Keratinocyte (primary cell): ENCODE measurements around the gene ENO4. TPM values are rescaled to one million over a fixed set of nuclear protein-coding genes. Genes with fewer than 3 reads are reported as not detected.
A peak's percentile ranks its signal among the peaks of the same experiment; 100 is the strongest.

Source experiments
- DNase-seq: peaks from one replicate; pipeline ENCODE4 v3.0.0-alpha.2; 2011; ENCODE audit warnings: low read depth, missing footprints, low spot score
- FAIRE-seq: peaks from 2 replicates; lab custom pipeline; 2011; peaks lifted over from hg19 to GRCh38; lab: Jason Lieb, UNC
- H2AFZ ChIP-seq: 2 replicates; pipeline ENCODE4 v1.6.0; 2012; ENCODE audit warnings: low read length, control low read depth, inconsistent platforms; ENCODE audit not compliant: control insufficient read depth
- H3K27ac ChIP-seq: 2 replicates; pipeline ENCODE4 v1.5.1; 2011; ENCODE audit warnings: low read length; ENCODE audit not compliant: control insufficient read depth, insufficient read depth
- H3K27me3 ChIP-seq: 3 replicates; pipeline ENCODE4 v1.6.0; 2011; ENCODE audit warnings: low read length; ENCODE audit not compliant: control insufficient read depth, insufficient read depth; ENCODE audit errors: extremely low read depth
- H3K36me3 ChIP-seq, 2 experiments: 2 replicates in 1 of 2; 3 replicates in 1 of 2; pipeline ENCODE4 v1.5.1; 2011; ENCODE audit warnings: low read length in 2 of 2, mild to moderate bottlenecking in 1 of 2; ENCODE audit not compliant: control insufficient read depth in 2 of 2, insufficient read depth in 2 of 2; ENCODE audit errors: extremely low read depth in 1 of 2
- H3K4me1 ChIP-seq: 3 replicates; pipeline ENCODE4 v1.5.1; 2011; ENCODE audit warnings: low read length; ENCODE audit not compliant: control insufficient read depth, insufficient read depth; ENCODE audit errors: extremely low read depth
- H3K4me2 ChIP-seq: 3 replicates; pipeline ENCODE4 v1.6.0; 2011; ENCODE audit warnings: low read depth, low read length; ENCODE audit not compliant: control insufficient read depth, insufficient read depth; ENCODE audit errors: extremely low read depth
- H3K4me3 ChIP-seq, 3 experiments: fragments of 200-600 bp in 1 of 3; sonication (generic) in 1 of 3; 2 replicates in 2 of 3; 3 replicates in 1 of 3; pipeline ENCODE4 v1.5.1; 2011 to 2016; ENCODE audit warnings: low read length in 3 of 3, mild to moderate bottlenecking in 3 of 3, control low read depth in 2 of 3, inconsistent platforms in 1 of 3, low read depth in 1 of 3, mixed read lengths in 1 of 3, mixed run types in 1 of 3, moderate library complexity in 1 of 3; ENCODE audit not compliant: control insufficient read depth in 2 of 3, insufficient read depth in 2 of 3; ENCODE audit errors: extremely low read depth in 1 of 3
- H3K79me2 ChIP-seq: 2 replicates; pipeline ENCODE4 v1.6.0; 2012; ENCODE audit warnings: low read length; ENCODE audit not compliant: control insufficient read depth, insufficient read depth
- H3K9ac ChIP-seq: 3 replicates; pipeline ENCODE4 v1.6.0; 2011; ENCODE audit warnings: low read length; ENCODE audit not compliant: control insufficient read depth, insufficient read depth; ENCODE audit errors: extremely low read depth
- H3K9me1 ChIP-seq: 3 replicates; pipeline ENCODE4 v1.6.0; 2011; ENCODE audit warnings: low read length; ENCODE audit not compliant: control insufficient read depth, insufficient read depth; ENCODE audit errors: extremely low read depth
- H3K9me3 ChIP-seq: 2 replicates; pipeline ENCODE4 v1.5.1; 2012; ENCODE audit warnings: low read depth, low read length; ENCODE audit not compliant: control insufficient read depth
- H4K20me1 ChIP-seq: 3 replicates; pipeline ENCODE4 v1.6.0; 2011; ENCODE audit warnings: low read length; ENCODE audit not compliant: control insufficient read depth, insufficient read depth; ENCODE audit errors: extremely low read depth
- EZH2 ChIP-seq: IDR thresholded peaks from one replicate; pipeline ENCODE4 v1.6.1; 2012; ENCODE audit warnings: inconsistent platforms, mild to moderate bottlenecking, low read length, moderate library complexity
- dilution Hi-C: fragments of 300-500 bp; cut with MboI; formaldehyde crosslinking; loops from one replicate; pipeline ENCODE4 v1.7.0; 2020; ENCODE audit warnings: low sequenced_read_pairs; ENCODE audit not compliant: extremely low pct_ligation_motif_present
- polyA minus RNA-seq, 3 experiments: library from RNA; depleted of rRNA, polyadenylated mRNA; stranded (reverse); fragments of >200 nt; gene quantifications; 1 replicate in 1 of 3; 2 replicates in 1 of 3; 3 replicates in 1 of 3; pipeline ENCODE4 v1.2.3, GENCODE V29; 2011
- polyA plus RNA-seq, 5 experiments: library from polyadenylated mRNA; depleted of rRNA in 3 of 5; stranded (reverse) in 3 of 5; stranded (forward) in 1 of 5; unstranded in 1 of 5; fragments of >200 nt; gene quantifications; 1 replicate in 1 of 5; 2 replicates in 3 of 5; 3 replicates in 1 of 5; pipeline versions ENCODE4 v1.2.1 to v1.2.3, GENCODE V29; 2011 to 2012; ENCODE audit warnings: missing spikeins in 2 of 5, low read depth in 1 of 5, low replicate concordance in 1 of 5
- TF ChIP-seq, protein P1 (sequence below), 3 experiments: IDR thresholded peaks in 1 of 3; conservative IDR thresholded peaks in 1 of 3; optimal IDR thresholded peaks in 1 of 3; 2 replicates in 2 of 3; 3 replicates in 1 of 3; pipeline versions ENCODE3 to v1.5.1; 2011; ENCODE audit warnings: low read length in 3 of 3, mild to moderate bottlenecking in 3 of 3, moderate library complexity in 2 of 3, control low read depth in 1 of 3, inconsistent platforms in 1 of 3; ENCODE audit not compliant: insufficient read depth in 2 of 3; ENCODE audit errors: extremely low read depth in 1 of 3

The ENO4 gene, protein sequence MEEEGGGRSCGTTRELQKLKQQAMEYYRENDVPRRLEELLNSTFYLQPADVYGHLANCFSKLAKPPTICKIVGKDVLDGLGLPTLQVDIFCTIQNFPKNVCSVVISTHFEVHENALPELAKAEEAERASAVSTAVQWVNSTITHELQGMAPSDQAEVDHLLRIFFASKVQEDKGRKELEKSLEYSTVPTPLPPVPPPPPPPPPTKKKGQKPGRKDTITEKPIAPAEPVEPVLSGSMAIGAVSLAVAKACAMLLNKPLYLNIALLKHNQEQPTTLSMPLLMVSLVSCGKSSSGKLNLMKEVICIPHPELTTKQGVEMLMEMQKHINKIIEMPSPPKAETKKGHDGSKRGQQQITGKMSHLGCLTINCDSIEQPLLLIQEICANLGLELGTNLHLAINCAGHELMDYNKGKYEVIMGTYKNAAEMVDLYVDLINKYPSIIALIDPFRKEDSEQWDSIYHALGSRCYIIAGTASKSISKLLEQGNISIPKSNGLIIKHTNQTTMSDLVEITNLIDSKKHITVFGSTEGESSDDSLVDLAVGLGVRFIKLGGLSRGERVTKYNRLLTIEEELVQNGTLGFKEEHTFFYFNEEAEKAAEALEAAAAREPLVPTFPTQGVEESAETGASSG
- polyA plus RNA-seq = 0.17 to 0.35 TPM (median 0.25 TPM) in 3 replicates
- not detected for polyA plus RNA-seq (2011; ENCODE audit: low read depth)
- polyA plus RNA-seq (2011; cell fraction: cytosol; rRNA removed) = 0.24 and 0.25 TPM in 2 replicates
- 0.43 and 0.72 TPM in 2 replicates for polyA plus RNA-seq (2011; cell fraction: nucleus; rRNA removed)
- polyA plus RNA-seq (2012; ENCODE audit: low replicate concordance) = 0.10 TPM in 1 of 2 replicates, not detected in the other
- not detected in 3 replicates for polyA minus RNA-seq
- polyA minus RNA-seq (2011; cell fraction: cytosol; rRNA and poly(A)+ RNA removed) = not detected
- not detected in 2 replicates for polyA minus RNA-seq (2011; cell fraction: nucleus; rRNA and poly(A)+ RNA removed)

DNA sequence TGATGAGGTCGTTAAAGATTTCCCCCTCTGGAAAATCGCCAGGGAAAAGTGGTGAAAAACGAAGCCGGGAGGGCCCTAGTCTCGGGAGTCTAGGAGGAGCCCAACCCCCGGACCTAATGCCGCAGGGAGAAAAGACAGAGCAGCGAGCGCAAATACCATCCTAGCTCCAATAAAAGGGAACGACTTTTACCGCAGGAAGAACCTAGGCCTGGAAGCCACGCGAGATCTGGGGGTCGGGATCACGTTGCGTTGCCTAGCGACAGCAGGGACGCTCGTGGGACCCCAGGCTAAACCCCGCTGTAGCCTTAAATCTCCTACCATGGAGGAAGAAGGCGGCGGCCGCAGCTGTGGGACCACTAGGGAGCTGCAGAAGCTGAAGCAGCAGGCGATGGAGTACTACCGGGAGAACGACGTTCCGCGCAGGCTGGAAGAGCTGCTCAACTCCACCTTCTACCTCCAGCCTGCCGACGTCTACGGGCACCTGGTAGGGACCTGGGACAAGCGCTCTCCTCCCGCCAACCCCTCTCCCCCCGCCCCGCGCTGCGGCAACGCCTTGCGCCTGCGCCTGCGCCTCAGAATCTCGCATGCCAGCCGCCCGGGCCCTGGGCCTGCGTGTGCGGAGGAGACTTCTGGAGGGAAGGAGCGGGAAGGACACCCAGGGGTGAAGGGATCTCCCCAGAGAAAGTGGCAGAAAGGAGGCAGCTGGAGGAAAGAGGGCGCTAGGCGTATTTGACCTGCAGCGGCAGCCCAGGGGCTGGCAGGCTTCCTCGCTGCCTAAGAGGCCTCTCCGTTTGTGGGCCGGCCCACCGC is at the start of gene ENO4:
Gene ENO4, plus strand, starts transcription at position 252 of the 810 bp plus-strand sequence. Its CDS starts 68 bp downstream, at position 320.
- no peaks in the 10 kb centered on the region for H3K9me3 ChIP-seq
- H3K4me3 ChIP-seq = peak within 1 kb of the TSS; percentile 69 to 81 (median 78)
- H3K79me2 ChIP-seq = no peaks in the 10 kb centered on the region
- peak within 1 kb of the TSS; percentile 98 for H2AFZ ChIP-seq
- H3K27me3 ChIP-seq = no peaks in the 10 kb centered on the region
- H3K36me3 ChIP-seq = no peaks in the 10 kb centered on the region
- peak within 1 kb of the TSS; percentile 69 for H3K9ac ChIP-seq
- TF ChIP-seq, protein P1, sequence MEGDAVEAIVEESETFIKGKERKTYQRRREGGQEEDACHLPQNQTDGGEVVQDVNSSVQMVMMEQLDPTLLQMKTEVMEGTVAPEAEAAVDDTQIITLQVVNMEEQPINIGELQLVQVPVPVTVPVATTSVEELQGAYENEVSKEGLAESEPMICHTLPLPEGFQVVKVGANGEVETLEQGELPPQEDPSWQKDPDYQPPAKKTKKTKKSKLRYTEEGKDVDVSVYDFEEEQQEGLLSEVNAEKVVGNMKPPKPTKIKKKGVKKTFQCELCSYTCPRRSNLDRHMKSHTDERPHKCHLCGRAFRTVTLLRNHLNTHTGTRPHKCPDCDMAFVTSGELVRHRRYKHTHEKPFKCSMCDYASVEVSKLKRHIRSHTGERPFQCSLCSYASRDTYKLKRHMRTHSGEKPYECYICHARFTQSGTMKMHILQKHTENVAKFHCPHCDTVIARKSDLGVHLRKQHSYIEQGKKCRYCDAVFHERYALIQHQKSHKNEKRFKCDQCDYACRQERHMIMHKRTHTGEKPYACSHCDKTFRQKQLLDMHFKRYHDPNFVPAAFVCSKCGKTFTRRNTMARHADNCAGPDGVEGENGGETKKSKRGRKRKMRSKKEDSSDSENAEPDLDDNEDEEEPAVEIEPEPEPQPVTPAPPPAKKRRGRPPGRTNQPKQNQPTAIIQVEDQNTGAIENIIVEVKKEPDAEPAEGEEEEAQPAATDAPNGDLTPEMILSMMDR (optimal IDR thresholded peaks at IDR 0.05 in 1 of 3, IDR thresholded peaks at IDR 0.05 in 1 of 3, conservative IDR thresholded peaks at IDR 0.05 in 1 of 3; ENCODE audit: extremely low read depth in 1 of 3, insufficient read depth in 2 of 3, low read length in 3 of 3) = no peak
- TF ChIP-seq EZH2 = no peak
- dilution Hi-C loops = no loop called here
- H3K27ac ChIP-seq = peak within 1 kb of the TSS; percentile 29
- FAIRE-seq = peak; percentile 87
- peaks cover 15% of the 10 kb centered on the region for H3K4me1 ChIP-seq
- no peaks in the 10 kb centered on the region for H3K9me1 ChIP-seq
- peak within 1 kb of the TSS; percentile 87 for H3K4me2 ChIP-seq
- no peaks in the 10 kb centered on the region for H4K20me1 ChIP-seq
- DNase-seq = peak; percentile 19

DNA sequence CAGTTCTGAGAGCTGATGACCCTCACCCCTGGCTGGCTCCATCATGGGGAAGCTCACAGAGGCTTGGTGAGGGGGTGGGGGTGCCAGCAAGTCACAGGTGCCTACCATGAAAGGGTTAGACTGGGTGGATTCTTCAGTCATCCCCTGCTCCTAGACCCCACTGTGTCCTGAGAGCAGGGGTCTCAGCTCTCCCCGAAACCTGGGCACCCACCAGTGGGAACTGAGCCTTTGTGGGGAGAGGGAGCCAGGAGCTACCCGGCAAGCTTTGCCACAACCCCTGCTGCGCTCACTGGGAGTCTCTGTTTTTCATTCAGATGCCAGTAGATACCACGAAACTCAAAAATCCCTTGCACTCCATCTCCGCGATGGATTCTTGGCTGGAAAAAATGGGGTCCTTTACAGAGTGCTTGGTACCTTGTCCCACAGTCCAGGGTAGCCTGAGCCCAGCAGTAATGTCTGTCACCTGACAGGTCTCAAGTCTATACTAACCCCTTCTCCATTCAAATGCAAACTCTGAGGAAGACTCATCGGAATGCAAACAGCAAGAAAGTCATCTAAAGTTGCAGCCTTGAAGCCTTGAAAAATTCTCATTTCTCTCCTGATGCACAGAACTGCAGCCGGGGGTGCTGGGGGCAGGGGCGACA is 48.9 kb upstream of the ENO4 start:
- no peak overlapping the region for H3K9ac ChIP-seq
- no peak overlapping the region for H3K27ac ChIP-seq
- no peak overlapping the region for H3K4me3 ChIP-seq
- H3K79me2 ChIP-seq = no peaks in the 10 kb centered on the region
- dilution Hi-C loops = no loop called here
- no peaks in the 10 kb centered on the region for H3K9me1 ChIP-seq
- H2AFZ ChIP-seq = no peak overlapping the region
- H3K9me3 ChIP-seq = no peaks in the 10 kb centered on the region
- DNase-seq = no peak
- H3K4me2 ChIP-seq = no peak overlapping the region
- no peaks in the 10 kb centered on the region for H3K36me3 ChIP-seq
- no peak for FAIRE-seq
- peaks cover 3% of the 10 kb centered on the region for H3K27me3 ChIP-seq
- no peaks in the 10 kb centered on the region for H3K4me1 ChIP-seq
- H4K20me1 ChIP-seq = no peaks in the 10 kb centered on the region
- TF ChIP-seq, protein P1 (optimal IDR thresholded peaks at IDR 0.05 in 1 of 3, IDR thresholded peaks at IDR 0.05 in 1 of 3, conservative IDR thresholded peaks at IDR 0.05 in 1 of 3; ENCODE audit: extremely low read depth in 1 of 3, insufficient read depth in 2 of 3, low read length in 3 of 3) = no peak
- no peak for TF ChIP-seq EZH2
